ENCODE data around the gene MTX3.
A peak's percentile ranks its signal among the peaks of the same experiment; 100 is the strongest.

The MTX3 gene

GRCh38 chr5:79982136-79982535 is 8.9 kb downstream of the MTX3 start:
- DNase-seq, result no peak

- DNase-seq, result no peak
Observed at GRCh38 chr5:79976759-79977515, 14.1 kb downstream of the MTX3 start.

GRCh38 chr5:79975422-79975821 is 15.6 kb downstream of the MTX3 start:
- no peak for DNase-seq

- DNase-seq, result no peak
Observed at GRCh38 chr5:79974886-79975285, 16.2 kb downstream of the MTX3 start.

GRCh38 chr5:79973996-79974395 is 17.1 kb downstream of the MTX3 start:
- no peak for DNase-seq

GRCh38 chr5:79973511-79973910 is 17.6 kb downstream of the MTX3 start:
- no peak for DNase-seq

- no peak for DNase-seq
Observed at GRCh38 chr5:79971156-79971555, 19.9 kb downstream of the MTX3 start.

- no peak for DNase-seq
Observed at GRCh38 chr5:79966448-79966847, 24.6 kb downstream of the MTX3 start.

- no peak for DNase-seq
Observed at GRCh38 chr5:79964136-79964535, 26.9 kb downstream of the MTX3 start.

GRCh38 chr5:79963261-79964061 is 27.6 kb downstream of the MTX3 start:
- DNase-seq, result no peak

- DNase-seq, result peak; percentile 41
Observed at GRCh38 chr5:79962575-79963222, 28.4 kb downstream of the MTX3 start.

- no peak for DNase-seq
Observed at GRCh38 chr5:79961716-79962574, 29.1 kb downstream of the MTX3 start.

- no peak for DNase-seq
Observed at GRCh38 chr5:79959407-79959806, 31.7 kb downstream of the MTX3 start.

- peak; percentile 96 for DNase-seq
Observed at GRCh38 chr5:79955941-79956670, 35.0 kb downstream of the MTX3 start.

- peak; percentile 94 for DNase-seq
Observed at GRCh38 chr5:79955356-79955895, 35.6 kb downstream of the MTX3 start.

- peak; percentile 55 for DNase-seq
Observed at GRCh38 chr5:79954620-79955019, 36.4 kb downstream of the MTX3 start.

GRCh38 chr5:79947567-79947966 is 43.5 kb downstream of the MTX3 start:
- DNase-seq, result no peak

- DNase-seq, result peak; percentile 33
Observed at GRCh38 chr5:79938468-79938867, 52.6 kb downstream of the MTX3 start.

- DNase-seq, result no peak
Observed at GRCh38 chr5:79936646-79937216, 54.3 kb downstream of the MTX3 start.

- DNase-seq, result no peak
Observed at GRCh38 chr5:79936002-79936645, 54.9 kb downstream of the MTX3 start.

GRCh38 chr5:79934681-79935080 is 56.4 kb downstream of the MTX3 start:
- DNase-seq, result no peak

Data from DMS 273 treated with DMSO at 0.1 percent for 48 hours (cell line).